Neural progenitor cell (in vitro differentiated cells): Measurements from ENCODE around the gene CEBPA. TPM values are rescaled to one million over a fixed set of nuclear protein-coding genes. Genes with fewer than 3 reads are reported as not detected.

ENCODE experiments used
- DNase-seq: peaks from one replicate; pipeline ENCODE4 v3.0.0-alpha.2; 2016; ENCODE audit warnings: low spot score
- H2AFZ ChIP-seq: fragments of 200-600 bp; sonication (generic); replicated peaks from 2 replicates; pipeline ENCODE4 v1.6.1; 2016; ENCODE audit warnings: antibody characterized with exemption
- H3F3A ChIP-seq: fragments of 200-600 bp; sonication (generic); 2 replicates; pipeline ENCODE4 v1.6.1; 2016; ENCODE audit warnings: antibody characterized with exemption, low read depth
- H3K27ac ChIP-seq: fragments of 200-600 bp; sonication (generic); 2 replicates; pipeline ENCODE4 v1.5.1; 2016; ENCODE audit warnings: mild to moderate bottlenecking
- H3K27me3 ChIP-seq: fragments of 200-600 bp; sonication (generic); 2 replicates; pipeline ENCODE4 v1.6.1; 2016; ENCODE audit warnings: mild to moderate bottlenecking, moderate library complexity
- H3K36me3 ChIP-seq: fragments of 200-600 bp; sonication (generic); 2 replicates; pipeline ENCODE4 v1.5.1; 2016
- H3K4me1 ChIP-seq: fragments of 200-600 bp; sonication (generic); 2 replicates; pipeline ENCODE4 v1.6.1; 2016; ENCODE audit warnings: mixed run types
- H3K4me2 ChIP-seq: fragments of 200-600 bp; sonication (generic); 2 replicates; pipeline ENCODE4 v1.6.1; 2016
- H3K4me3 ChIP-seq: fragments of 200-600 bp; sonication (generic); 2 replicates; pipeline ENCODE4 v1.5.1; 2016
- H3K79me2 ChIP-seq: fragments of 200-600 bp; sonication (generic); 2 replicates; pipeline ENCODE4 v1.6.1; 2016; ENCODE audit warnings: low read depth
- H3K9ac ChIP-seq: fragments of 200-600 bp; sonication (generic); 2 replicates; pipeline ENCODE4 v1.6.1; 2016
- H3K9me3 ChIP-seq: fragments of 200-600 bp; sonication (generic); 2 replicates; pipeline ENCODE4 v1.5.1; 2016; ENCODE audit warnings: low read depth
- H4K20me1 ChIP-seq: fragments of 200-600 bp; sonication (generic); 2 replicates; pipeline ENCODE4 v1.6.1; 2016; ENCODE audit warnings: low read depth
- H3K27ac Mint-ChIP-seq: 3 replicates; pipeline ENCODE4 v1.8.0; 2021; ENCODE audit warnings: mixed read lengths
- H3K27me3 Mint-ChIP-seq: 2 replicates; pipeline ENCODE4 v1.8.0; 2022; ENCODE audit warnings: low read depth, mild to moderate bottlenecking, inconsistent platforms, moderate library complexity, mixed read lengths; ENCODE audit not compliant: insufficient read depth
- H3K36me3 Mint-ChIP-seq: 3 replicates; pipeline ENCODE4 v1.8.0; 2021; ENCODE audit warnings: mixed read lengths
- H3K4me1 Mint-ChIP-seq: 3 replicates; pipeline ENCODE4 v1.8.0; 2021; ENCODE audit warnings: mixed read lengths
- H3K4me3 Mint-ChIP-seq: 3 replicates; pipeline ENCODE4 v1.8.0; 2021; ENCODE audit warnings: mild to moderate bottlenecking, moderate library complexity, mixed read lengths
- H3K9me3 Mint-ChIP-seq: 3 replicates; pipeline ENCODE4 v1.8.0; 2020; ENCODE audit warnings: mixed read lengths
- EZH2 ChIP-seq: fragments of 200-600 bp; sonication (generic); IDR thresholded peaks from 2 replicates; pipeline ENCODE4 v1.6.1; 2017; ENCODE audit warnings: antibody characterized with exemption, mild to moderate bottlenecking, moderate library complexity
- EZH2phosphoT487 ChIP-seq: fragments of 200-600 bp; sonication (generic); IDR thresholded peaks from 2 replicates; pipeline ENCODE4 v1.6.1; 2017; ENCODE audit warnings: antibody characterized with exemption
- total RNA-seq: library from RNA; depleted of rRNA; stranded (reverse); fragments of >200 nt; gene quantifications from 2 replicates; pipeline ENCODE4 v1.2.3, GENCODE V29; 2015; ENCODE audit warnings: low replicate concordance
- TF ChIP-seq, protein P1 (sequence below): fragments of 200-600 bp; sonication (generic); IDR thresholded peaks from 2 replicates; pipeline ENCODE4 v1.5.1; 2017; ENCODE audit warnings: antibody characterized with exemption, mild to moderate bottlenecking

Gene CEBPA
- total RNA-seq, 1 donor from 2014 or later: 0.71 TPM

DNA sequence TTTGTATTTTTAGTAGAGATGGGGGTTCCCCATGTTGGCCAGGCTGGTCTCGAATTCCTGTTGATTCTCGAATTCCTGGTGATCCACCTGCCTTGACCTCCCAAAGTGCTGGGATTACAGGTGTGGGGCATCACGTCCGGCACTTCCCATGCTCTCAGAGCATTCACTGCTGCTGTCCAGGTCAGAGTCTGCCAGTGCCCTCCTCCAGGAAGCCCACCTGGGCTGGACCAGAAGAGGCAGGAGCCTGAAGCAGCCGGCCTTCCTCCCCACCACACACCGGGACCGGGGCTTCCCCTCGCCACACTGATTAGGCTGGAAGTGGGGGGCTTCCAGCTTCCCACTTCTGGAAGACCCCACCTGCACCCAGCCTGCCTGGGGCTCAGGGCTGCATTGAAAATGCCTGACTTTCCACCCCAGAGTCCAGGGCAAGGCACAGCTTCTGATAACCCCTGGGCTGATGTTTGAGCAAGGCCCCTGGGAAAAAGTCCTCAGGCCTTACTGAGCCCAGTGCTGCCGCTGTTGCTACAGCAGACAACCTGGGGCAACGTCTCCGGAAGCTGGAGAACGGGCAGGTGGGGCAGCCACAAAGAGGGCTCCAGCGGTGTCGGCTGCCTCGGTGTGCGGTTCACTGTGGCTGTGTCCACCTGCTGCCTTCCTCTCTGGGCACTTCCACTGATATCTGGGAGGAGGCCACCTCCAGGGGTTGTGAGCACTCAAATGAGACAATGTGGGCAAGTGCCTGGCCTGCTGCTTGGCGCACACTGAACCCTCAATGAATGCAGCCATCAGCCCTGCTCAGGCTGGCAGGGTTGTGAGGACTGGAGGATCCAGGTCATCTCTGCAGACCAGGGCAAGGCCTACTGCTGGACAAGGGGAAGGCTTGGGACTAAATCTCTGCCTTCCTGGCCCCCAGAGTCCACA is 22.6 kb downstream of the CEBPA start:
- Mint-ChIP-seq H3K4me1 (peaks cover 23% of the 10 kb centered on the region), H3K27ac (peak overlapping the region; percentile 59), H3K4me3 (peak overlapping the region; percentile 50), H3K9me3 (no peaks in the 10 kb centered on the region), H3K27me3 (peaks cover 8% of the 10 kb centered on the region), H3K36me3 (no peaks in the 10 kb centered on the region)
- no peak overlapping the region for H3K27ac ChIP-seq
- H3K79me2 ChIP-seq: no peaks in the 10 kb centered on the region
- H2AFZ ChIP-seq: no peak overlapping the region
- H3K36me3 ChIP-seq: no peaks in the 10 kb centered on the region
- H4K20me1 ChIP-seq: no peaks in the 10 kb centered on the region
- no peak overlapping the region for H3K9ac ChIP-seq
- H3K9me3 ChIP-seq: no peaks in the 10 kb centered on the region
- peaks cover 37% of the 10 kb centered on the region for H3K4me1 ChIP-seq
- no peaks in the 10 kb centered on the region for H3K27me3 ChIP-seq
- TF ChIP-seq, protein P1, sequence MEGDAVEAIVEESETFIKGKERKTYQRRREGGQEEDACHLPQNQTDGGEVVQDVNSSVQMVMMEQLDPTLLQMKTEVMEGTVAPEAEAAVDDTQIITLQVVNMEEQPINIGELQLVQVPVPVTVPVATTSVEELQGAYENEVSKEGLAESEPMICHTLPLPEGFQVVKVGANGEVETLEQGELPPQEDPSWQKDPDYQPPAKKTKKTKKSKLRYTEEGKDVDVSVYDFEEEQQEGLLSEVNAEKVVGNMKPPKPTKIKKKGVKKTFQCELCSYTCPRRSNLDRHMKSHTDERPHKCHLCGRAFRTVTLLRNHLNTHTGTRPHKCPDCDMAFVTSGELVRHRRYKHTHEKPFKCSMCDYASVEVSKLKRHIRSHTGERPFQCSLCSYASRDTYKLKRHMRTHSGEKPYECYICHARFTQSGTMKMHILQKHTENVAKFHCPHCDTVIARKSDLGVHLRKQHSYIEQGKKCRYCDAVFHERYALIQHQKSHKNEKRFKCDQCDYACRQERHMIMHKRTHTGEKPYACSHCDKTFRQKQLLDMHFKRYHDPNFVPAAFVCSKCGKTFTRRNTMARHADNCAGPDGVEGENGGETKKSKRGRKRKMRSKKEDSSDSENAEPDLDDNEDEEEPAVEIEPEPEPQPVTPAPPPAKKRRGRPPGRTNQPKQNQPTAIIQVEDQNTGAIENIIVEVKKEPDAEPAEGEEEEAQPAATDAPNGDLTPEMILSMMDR: no peak
- TF ChIP-seq EZH2phosphoT487: no peak
- TF ChIP-seq EZH2: no peak
- H3F3A ChIP-seq: peaks cover 17% of the 10 kb centered on the region
- H3K4me3 ChIP-seq: no peak overlapping the region
- DNase-seq: no peak
- no peak overlapping the region for H3K4me2 ChIP-seq

DNA sequence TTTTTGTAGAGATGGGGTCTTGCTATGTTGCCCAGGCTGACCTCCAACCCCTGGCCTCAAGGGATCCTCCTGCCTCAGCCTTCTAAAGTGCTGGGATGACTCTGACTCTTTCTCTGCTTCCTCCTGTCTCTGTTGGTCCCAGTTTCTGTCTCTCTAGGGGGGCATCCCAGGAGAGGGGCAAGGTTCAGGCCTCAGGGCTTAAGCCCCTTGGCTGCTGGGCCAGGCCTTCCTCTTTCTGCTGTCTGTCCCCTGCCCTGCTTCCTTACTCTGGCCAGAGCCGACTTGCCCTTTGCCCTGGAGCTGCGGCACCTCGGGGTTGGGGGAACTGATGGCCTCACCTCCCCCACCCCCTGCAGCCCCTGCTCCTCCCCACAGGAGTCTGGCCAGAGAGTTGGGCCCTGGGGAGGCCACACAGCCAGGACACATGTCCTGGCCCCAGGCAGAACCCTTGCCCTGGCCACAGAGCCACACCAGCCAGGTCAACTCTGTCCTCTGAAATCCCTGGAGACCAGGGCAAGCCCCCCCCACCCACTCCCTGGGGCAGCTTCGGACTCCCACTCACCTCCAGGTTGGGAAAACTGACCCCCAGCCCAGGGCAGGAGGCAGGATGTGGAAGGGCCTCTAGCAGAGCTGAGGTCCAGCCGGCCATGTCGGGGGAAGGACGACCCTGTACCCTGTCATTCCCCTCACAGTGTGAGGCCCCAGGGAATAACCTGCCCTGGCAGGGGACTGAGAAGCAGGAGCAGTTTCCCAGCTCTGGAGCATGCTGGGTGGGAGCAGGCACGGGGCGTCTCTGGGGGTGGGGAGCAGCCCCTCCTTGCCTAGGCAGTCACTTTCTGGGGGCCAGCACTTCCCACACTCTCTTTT is 23.7 kb downstream of the CEBPA start:
- H3K27ac ChIP-seq: no peak overlapping the region
- peaks cover 12% of the 10 kb centered on the region for H3F3A ChIP-seq
- peaks cover 4% of the 10 kb centered on the region for H3K27me3 Mint-ChIP-seq
- no peaks in the 10 kb centered on the region for H3K36me3 Mint-ChIP-seq
- no peak overlapping the region for H3K4me3 ChIP-seq
- no peaks in the 10 kb centered on the region for H3K36me3 ChIP-seq
- no peaks in the 10 kb centered on the region for H4K20me1 ChIP-seq
- H3K27ac Mint-ChIP-seq: peak overlapping the region; percentile 14
- H3K9me3 ChIP-seq: no peaks in the 10 kb centered on the region
- TF ChIP-seq EZH2 (no peak), EZH2phosphoT487 (no peak)
- no peaks in the 10 kb centered on the region for H3K79me2 ChIP-seq
- H3K4me3 Mint-ChIP-seq: no peak overlapping the region
- H3K9ac ChIP-seq: no peak overlapping the region
- H3K4me1 Mint-ChIP-seq: peaks cover 23% of the 10 kb centered on the region
- H3K4me1 ChIP-seq: peaks cover 43% of the 10 kb centered on the region
- H3K27me3 ChIP-seq: no peaks in the 10 kb centered on the region
- DNase-seq: no peak
- no peak overlapping the region for H3K4me2 ChIP-seq
- H3K9me3 Mint-ChIP-seq: no peaks in the 10 kb centered on the region
- H2AFZ ChIP-seq: no peak overlapping the region

DNA sequence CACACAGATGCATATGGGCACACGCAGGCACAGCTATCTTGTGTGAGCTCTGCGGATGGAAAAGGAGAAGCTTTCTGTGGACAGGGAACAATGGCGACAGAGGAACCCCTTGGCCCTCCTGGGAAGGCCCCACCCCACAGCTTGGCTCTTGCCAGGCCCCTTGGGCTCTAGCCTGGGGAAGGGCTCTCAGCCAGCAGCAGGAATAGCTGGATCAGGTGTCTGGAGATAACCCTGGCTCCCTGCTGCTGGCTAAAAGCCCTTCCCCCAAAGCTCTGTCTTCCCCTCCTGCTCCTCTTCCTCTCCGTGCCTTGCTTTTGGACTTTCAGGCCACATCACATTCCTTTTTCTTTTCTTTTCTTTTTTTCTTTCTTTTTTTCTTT is 24.3 kb downstream of the CEBPA start:
- Histone ChIP-seq H3K9me3 (no peaks in the 10 kb centered on the region), H3K79me2 (no peaks in the 10 kb centered on the region), H3K9ac (no peak overlapping the region), H2AFZ (no peak overlapping the region), H3K27me3 (no peaks in the 10 kb centered on the region), H4K20me1 (no peaks in the 10 kb centered on the region), H3K4me3 (no peak overlapping the region), H3K4me2 (no peak overlapping the region), H3F3A (peaks cover 12% of the 10 kb centered on the region), H3K27ac (no peak overlapping the region), H3K36me3 (no peaks in the 10 kb centered on the region), H3K4me1 (peaks cover 49% of the 10 kb centered on the region)
- Mint-ChIP-seq H3K4me1 (peaks cover 28% of the 10 kb centered on the region), H3K36me3 (no peaks in the 10 kb centered on the region), H3K4me3 (no peak overlapping the region), H3K27ac (peak overlapping the region; percentile 14), H3K27me3 (peaks cover 5% of the 10 kb centered on the region), H3K9me3 (no peaks in the 10 kb centered on the region)
- no peak for TF ChIP-seq EZH2
- TF ChIP-seq EZH2phosphoT487: no peak
- TF ChIP-seq, protein P1: no peak
- no peak for DNase-seq
